ENCODE results near the gene NEUROG1.

DNA sequence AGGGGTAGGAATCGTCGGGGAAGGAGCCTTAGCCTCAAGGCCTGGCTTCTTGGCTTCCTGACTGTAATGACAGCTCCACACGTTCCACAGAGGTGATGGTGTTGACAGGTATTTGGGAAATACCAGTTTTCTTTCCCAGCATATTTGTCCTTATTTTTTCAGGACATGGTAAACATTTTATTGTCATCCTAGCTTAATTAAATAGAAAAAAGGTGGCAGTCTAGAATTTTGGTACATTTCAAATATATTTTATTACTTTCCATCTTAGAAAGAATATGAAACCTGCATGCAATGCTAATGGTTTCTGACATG, 34.6 kb upstream of the NEUROG1 start:
- no peak for TF ChIP-seq SETDB1 (CRISPR knock-in tag; IDR thresholded peaks at IDR 0.05; ENCODE audit: borderline replicate concordance)
- no peak for TF ChIP-seq YY1 (IDR thresholded peaks at IDR 0.05; ENCODE audit: insufficient read depth, insufficient replicate concordance, low read depth, low read length)
- TF ChIP-seq, protein P1, sequence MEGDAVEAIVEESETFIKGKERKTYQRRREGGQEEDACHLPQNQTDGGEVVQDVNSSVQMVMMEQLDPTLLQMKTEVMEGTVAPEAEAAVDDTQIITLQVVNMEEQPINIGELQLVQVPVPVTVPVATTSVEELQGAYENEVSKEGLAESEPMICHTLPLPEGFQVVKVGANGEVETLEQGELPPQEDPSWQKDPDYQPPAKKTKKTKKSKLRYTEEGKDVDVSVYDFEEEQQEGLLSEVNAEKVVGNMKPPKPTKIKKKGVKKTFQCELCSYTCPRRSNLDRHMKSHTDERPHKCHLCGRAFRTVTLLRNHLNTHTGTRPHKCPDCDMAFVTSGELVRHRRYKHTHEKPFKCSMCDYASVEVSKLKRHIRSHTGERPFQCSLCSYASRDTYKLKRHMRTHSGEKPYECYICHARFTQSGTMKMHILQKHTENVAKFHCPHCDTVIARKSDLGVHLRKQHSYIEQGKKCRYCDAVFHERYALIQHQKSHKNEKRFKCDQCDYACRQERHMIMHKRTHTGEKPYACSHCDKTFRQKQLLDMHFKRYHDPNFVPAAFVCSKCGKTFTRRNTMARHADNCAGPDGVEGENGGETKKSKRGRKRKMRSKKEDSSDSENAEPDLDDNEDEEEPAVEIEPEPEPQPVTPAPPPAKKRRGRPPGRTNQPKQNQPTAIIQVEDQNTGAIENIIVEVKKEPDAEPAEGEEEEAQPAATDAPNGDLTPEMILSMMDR (CRISPR knock-in tag; IDR thresholded peaks at IDR 0.05): no peak
- no peak for TF ChIP-seq POLR2A (IDR thresholded peaks at IDR 0.05; ENCODE audit: insufficient read depth in 1 of 2, low read depth in 2 of 2, low read length in 2 of 2)
- TF ChIP-seq, protein P2, sequence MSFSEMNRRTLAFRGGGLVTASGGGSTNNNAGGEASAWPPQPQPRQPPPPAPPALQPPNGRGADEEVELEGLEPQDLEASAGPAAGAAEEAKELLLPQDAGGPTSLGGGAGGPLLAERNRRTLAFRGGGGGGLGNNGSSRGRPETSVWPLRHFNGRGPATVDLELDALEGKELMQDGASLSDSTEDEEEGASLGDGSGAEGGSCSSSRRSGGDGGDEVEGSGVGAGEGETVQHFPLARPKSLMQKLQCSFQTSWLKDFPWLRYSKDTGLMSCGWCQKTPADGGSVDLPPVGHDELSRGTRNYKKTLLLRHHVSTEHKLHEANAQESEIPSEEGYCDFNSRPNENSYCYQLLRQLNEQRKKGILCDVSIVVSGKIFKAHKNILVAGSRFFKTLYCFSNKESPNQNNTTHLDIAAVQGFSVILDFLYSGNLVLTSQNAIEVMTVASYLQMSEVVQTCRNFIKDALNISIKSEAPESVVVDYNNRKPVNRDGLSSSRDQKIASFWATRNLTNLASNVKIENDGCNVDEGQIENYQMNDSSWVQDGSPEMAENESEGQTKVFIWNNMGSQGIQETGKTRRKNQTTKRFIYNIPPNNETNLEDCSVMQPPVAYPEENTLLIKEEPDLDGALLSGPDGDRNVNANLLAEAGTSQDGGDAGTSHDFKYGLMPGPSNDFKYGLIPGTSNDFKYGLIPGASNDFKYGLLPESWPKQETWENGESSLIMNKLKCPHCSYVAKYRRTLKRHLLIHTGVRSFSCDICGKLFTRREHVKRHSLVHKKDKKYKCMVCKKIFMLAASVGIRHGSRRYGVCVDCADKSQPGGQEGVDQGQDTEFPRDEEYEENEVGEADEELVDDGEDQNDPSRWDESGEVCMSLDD (CRISPR knock-in tag; IDR thresholded peaks at IDR 0.05; ENCODE audit: borderline replicate concordance): no peak
- no peak for TF ChIP-seq ZNF317 (CRISPR knock-in tag; IDR thresholded peaks at IDR 0.05)
- TF ChIP-seq PHF20 (CRISPR knock-in tag; IDR thresholded peaks at IDR 0.05): no peak
- no peak for TF ChIP-seq RAD21 (CRISPR knock-in tag; IDR thresholded peaks at IDR 0.05)
- TF ChIP-seq, protein P3, sequence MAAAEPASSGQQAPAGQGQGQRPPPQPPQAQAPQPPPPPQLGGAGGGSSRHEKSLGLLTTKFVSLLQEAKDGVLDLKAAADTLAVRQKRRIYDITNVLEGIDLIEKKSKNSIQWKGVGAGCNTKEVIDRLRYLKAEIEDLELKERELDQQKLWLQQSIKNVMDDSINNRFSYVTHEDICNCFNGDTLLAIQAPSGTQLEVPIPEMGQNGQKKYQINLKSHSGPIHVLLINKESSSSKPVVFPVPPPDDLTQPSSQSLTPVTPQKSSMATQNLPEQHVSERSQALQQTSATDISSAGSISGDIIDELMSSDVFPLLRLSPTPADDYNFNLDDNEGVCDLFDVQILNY (CRISPR knock-in tag; conservative IDR thresholded peaks at IDR 0.05): no peak
- TF ChIP-seq JUND (CRISPR knock-in tag; IDR thresholded peaks at IDR 0.05): no peak
- no peak for TF ChIP-seq RFXAP (CRISPR knock-in tag; IDR thresholded peaks at IDR 0.05; ENCODE audit: borderline replicate concordance)
